Liver (tissue), 9 donors: Measurements from ENCODE around the gene CMC2. TPM values are rescaled to one million over a fixed set of nuclear protein-coding genes. Genes with fewer than 3 reads are reported as not detected.

Experiments
- DNase-seq: peaks from one replicate; pipeline ENCODE4 v3.0.0-alpha.2; 2017; ENCODE audit warnings: low spot score
- H3K27ac ChIP-seq, 2 donors: one replicate each; pipeline ENCODE4 v1.7.0; 2013; ENCODE audit warnings: inconsistent platforms in 2 of 2, low read length in 2 of 2, control low read depth in 1 of 2, low read depth in 1 of 2, mild to moderate bottlenecking in 1 of 2
- H3K27me3 ChIP-seq, 4 donors: one replicate each; pipeline versions ENCODE4 v1.6.1 to v1.7.0; 2013; ENCODE audit warnings: low read length in 3 of 4, inconsistent platforms in 1 of 4, mild to moderate bottlenecking in 1 of 4, moderate library complexity in 1 of 4; ENCODE audit not compliant: control insufficient read depth in 4 of 4, insufficient read depth in 4 of 4
- H3K36me3 ChIP-seq, 4 donors: one replicate each; pipeline versions ENCODE4 v1.6.1 to v1.7.0; 2013; ENCODE audit warnings: low read length in 3 of 4, mild to moderate bottlenecking in 3 of 4, low read depth in 1 of 4, moderate library complexity in 1 of 4; ENCODE audit not compliant: control insufficient read depth in 4 of 4, insufficient read depth in 3 of 4
- H3K4me1 ChIP-seq, 4 donors: one replicate each; pipeline versions ENCODE4 v1.6.1 to v1.7.0; 2013; ENCODE audit warnings: low read length in 3 of 4, mild to moderate bottlenecking in 3 of 4, moderate library complexity in 1 of 4; ENCODE audit not compliant: control insufficient read depth in 4 of 4, insufficient read depth in 4 of 4
- H3K4me3 ChIP-seq, 3 donors: one replicate each; pipeline versions ENCODE4 v1.6.1 to v1.7.0; 2013; ENCODE audit warnings: low read length in 3 of 3, control low read depth in 1 of 3, low read depth in 1 of 3, mild to moderate bottlenecking in 1 of 3
- H3K9ac ChIP-seq, 2 donors: one replicate each; pipeline ENCODE4 v1.7.0; 2013; ENCODE audit warnings: low read length in 2 of 2, mild to moderate bottlenecking in 2 of 2, moderate library complexity in 2 of 2, control low read depth in 1 of 2, low read depth in 1 of 2
- H3K9me3 ChIP-seq, 4 donors: one replicate each; pipeline versions ENCODE4 v1.6.1 to v1.7.0; 2013; ENCODE audit warnings: low read length in 3 of 4; ENCODE audit not compliant: control insufficient read depth in 4 of 4
- FOXA1 ChIP-seq: IDR thresholded peaks from 2 replicates; pipeline ENCODE4 v1.6.1; 2016; ENCODE audit warnings: antibody characterized with exemption
- FOXA2 ChIP-seq: IDR thresholded peaks from 2 replicates; pipeline ENCODE4 v1.6.1; 2016; ENCODE audit warnings: antibody characterized with exemption
- GABPA ChIP-seq, 2 donors: IDR thresholded peaks in 1 of 2; conservative IDR thresholded peaks in 1 of 2; 2 replicates each; pipeline ENCODE4 v1.6.1; 2016; ENCODE audit warnings: antibody characterized with exemption in 2 of 2, mild to moderate bottlenecking in 1 of 2, moderate library complexity in 1 of 2
- HNF4G ChIP-seq: IDR thresholded peaks from 2 replicates; pipeline ENCODE4 v1.6.1; 2016; ENCODE audit warnings: antibody characterized with exemption
- MAX ChIP-seq: IDR thresholded peaks from 2 replicates; pipeline ENCODE4 v1.6.1; 2016; ENCODE audit warnings: antibody characterized with exemption
- RAD21 ChIP-seq, 2 donors: IDR thresholded peaks; 2 replicates each; pipeline ENCODE4 v1.6.1; 2016; ENCODE audit warnings: antibody characterized with exemption in 2 of 2, mild to moderate bottlenecking in 2 of 2
- SP1 ChIP-seq: IDR thresholded peaks from 2 replicates; pipeline ENCODE4 v1.6.1; 2018; ENCODE audit warnings: antibody characterized with exemption, mild to moderate bottlenecking
- WGBS: extraction: QIAGEN DNeasy Blood & Tissue Kit; methylation state at CpG from one replicate; pipeline ENCODE4 v1.1.7; 2013; 5-methylcytosine and 5-hydroxymethylcytosine counted together
- polyA plus RNA-seq, 2 donors: library from polyadenylated mRNA; stranded (reverse) in 1 of 2; unstranded in 1 of 2; fragments of 200-250 nt in 1 of 2; fragments of >200 nt in 1 of 2; fragmentation: Nextera tagmentation in 1 of 2; extraction: Ambion mirVana in 1 of 2; gene quantifications; one replicate each; pipeline versions ENCODE4 v1.2.1 to v1.2.3, GENCODE V29; 2013 to 2015
- total RNA-seq, 2 donors: library from RNA; depleted of rRNA; stranded (reverse); fragments of >200 nt; gene quantifications; one replicate each; pipeline ENCODE4 v1.2.3, GENCODE V29; 2014
- TF ChIP-seq, protein P1 (sequence below): IDR thresholded peaks from 2 replicates; pipeline ENCODE4 v1.6.1; 2016; ENCODE audit warnings: antibody characterized with exemption, mild to moderate bottlenecking
- TF ChIP-seq, protein P2 (sequence below): fragments of 150-350 bp; IDR thresholded peaks from 2 replicates; pipeline ENCODE4 v1.5.1; 2017; ENCODE audit warnings: improper control_type of control experiment, low read depth, low read length; ENCODE audit not compliant: missing input control
- donor health status: healthy.
- donor health status: healthy.
- donor health status: healthy.
- donor health status: healthy.
- donor health status: healthy.

Gene CMC2
- total and polyA plus RNA-seq, 4 donors: 26.2 to 98.4 (median 42.5) TPM

DNA sequence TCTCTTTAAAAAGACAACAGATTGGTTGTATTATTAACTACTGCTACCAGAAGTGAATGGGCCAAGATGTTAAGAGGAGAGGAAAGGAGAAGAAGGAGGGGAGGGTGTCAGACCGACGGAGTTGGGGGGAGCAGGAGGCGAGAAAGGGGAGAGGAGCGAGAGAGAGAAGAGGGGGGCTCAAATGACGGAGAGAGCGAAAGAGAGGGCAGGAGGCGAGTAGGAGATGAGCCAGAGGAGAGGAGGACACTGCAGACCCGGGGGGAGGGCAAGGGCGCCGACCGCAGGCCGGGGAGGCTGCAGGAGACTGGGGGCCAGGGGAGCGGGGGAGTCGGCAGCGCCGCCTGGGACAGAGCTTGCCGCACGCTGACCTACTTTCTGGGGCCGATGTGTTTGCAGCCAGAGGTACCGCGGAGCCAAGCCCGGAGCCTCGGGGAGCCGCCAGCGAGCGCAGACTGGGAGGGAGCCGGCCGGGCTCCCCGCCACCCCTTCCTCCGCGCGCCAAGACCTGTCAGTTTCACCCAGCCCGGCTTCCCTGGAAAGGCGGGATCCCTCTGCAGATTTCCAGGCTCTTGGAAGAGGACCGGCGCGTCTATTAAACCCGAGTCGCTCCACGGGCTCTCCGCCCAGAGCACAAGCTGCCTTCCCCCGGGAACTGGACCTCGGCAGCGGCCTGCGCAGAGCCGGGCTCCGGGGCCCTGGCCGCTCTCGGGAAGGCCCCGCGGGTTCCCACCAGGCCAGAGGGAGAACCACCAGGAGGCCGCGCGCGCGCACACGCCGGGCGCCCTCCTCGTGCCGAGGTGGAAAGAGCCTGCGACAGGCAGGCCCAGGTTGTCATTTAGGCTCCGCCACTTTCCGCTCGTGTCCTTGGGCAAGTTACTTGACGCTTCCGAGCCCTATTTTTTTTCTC, 74.6 kb downstream of the CMC2 start:
- Histone ChIP-seq H3K27ac (peak overlapping the region; percentile 77 to 86), H3K36me3 (no peaks in the 10 kb centered on the region), H3K9me3 (no peaks in the 10 kb centered on the region), H3K9ac (peak overlapping the region; percentile 42 to 60), H3K4me1 (peaks cover 0 to 10% (median 3%) of the 10 kb centered on the region in 4 donors), H3K4me3 (peak overlapping the region; percentile 9 to 68 (median 58)), H3K27me3 (no peaks in the 10 kb centered on the region)
- 2% methylated on average over 67 of the region's 67 CpGs for WGBS
- TF ChIP-seq, protein P1, sequence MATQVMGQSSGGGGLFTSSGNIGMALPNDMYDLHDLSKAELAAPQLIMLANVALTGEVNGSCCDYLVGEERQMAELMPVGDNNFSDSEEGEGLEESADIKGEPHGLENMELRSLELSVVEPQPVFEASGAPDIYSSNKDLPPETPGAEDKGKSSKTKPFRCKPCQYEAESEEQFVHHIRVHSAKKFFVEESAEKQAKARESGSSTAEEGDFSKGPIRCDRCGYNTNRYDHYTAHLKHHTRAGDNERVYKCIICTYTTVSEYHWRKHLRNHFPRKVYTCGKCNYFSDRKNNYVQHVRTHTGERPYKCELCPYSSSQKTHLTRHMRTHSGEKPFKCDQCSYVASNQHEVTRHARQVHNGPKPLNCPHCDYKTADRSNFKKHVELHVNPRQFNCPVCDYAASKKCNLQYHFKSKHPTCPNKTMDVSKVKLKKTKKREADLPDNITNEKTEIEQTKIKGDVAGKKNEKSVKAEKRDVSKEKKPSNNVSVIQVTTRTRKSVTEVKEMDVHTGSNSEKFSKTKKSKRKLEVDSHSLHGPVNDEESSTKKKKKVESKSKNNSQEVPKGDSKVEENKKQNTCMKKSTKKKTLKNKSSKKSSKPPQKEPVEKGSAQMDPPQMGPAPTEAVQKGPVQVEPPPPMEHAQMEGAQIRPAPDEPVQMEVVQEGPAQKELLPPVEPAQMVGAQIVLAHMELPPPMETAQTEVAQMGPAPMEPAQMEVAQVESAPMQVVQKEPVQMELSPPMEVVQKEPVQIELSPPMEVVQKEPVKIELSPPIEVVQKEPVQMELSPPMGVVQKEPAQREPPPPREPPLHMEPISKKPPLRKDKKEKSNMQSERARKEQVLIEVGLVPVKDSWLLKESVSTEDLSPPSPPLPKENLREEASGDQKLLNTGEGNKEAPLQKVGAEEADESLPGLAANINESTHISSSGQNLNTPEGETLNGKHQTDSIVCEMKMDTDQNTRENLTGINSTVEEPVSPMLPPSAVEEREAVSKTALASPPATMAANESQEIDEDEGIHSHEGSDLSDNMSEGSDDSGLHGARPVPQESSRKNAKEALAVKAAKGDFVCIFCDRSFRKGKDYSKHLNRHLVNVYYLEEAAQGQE: peak; percentile 19
- TF ChIP-seq MAX (peak; percentile 84), SP1 (no peak)
- DNase-seq: peak; percentile 42

- TF ChIP-seq SP1 (no peak), GABPA (IDR thresholded peaks at IDR 0.05 in 1 of 2, conservative IDR thresholded peaks at IDR 0.05 in 1 of 2) (no peak), HNF4G (no peak), FOXA2 (no peak), FOXA1 (no peak), RAD21 (IDR thresholded peaks at IDR 0.05) (peak; percentile 84 to 88)
- TF ChIP-seq, protein P1: no peak
- TF ChIP-seq, protein P2, sequence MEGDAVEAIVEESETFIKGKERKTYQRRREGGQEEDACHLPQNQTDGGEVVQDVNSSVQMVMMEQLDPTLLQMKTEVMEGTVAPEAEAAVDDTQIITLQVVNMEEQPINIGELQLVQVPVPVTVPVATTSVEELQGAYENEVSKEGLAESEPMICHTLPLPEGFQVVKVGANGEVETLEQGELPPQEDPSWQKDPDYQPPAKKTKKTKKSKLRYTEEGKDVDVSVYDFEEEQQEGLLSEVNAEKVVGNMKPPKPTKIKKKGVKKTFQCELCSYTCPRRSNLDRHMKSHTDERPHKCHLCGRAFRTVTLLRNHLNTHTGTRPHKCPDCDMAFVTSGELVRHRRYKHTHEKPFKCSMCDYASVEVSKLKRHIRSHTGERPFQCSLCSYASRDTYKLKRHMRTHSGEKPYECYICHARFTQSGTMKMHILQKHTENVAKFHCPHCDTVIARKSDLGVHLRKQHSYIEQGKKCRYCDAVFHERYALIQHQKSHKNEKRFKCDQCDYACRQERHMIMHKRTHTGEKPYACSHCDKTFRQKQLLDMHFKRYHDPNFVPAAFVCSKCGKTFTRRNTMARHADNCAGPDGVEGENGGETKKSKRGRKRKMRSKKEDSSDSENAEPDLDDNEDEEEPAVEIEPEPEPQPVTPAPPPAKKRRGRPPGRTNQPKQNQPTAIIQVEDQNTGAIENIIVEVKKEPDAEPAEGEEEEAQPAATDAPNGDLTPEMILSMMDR: peak; percentile 64
- no peak overlapping the region for H3K4me3 ChIP-seq
- no peaks in the 10 kb centered on the region for H3K27me3 ChIP-seq
- no peak overlapping the region for H3K27ac ChIP-seq
- WGBS: 8% methylated on average over 8 of the region's 8 CpGs
- H3K9me3 ChIP-seq: no peaks in the 10 kb centered on the region
- no peak overlapping the region for H3K9ac ChIP-seq
- no peaks in the 10 kb centered on the region for H3K36me3 ChIP-seq
- peaks cover 0 to 5% (median 3%) of the 10 kb centered on the region in 4 donors for H3K4me1 ChIP-seq
- DNase-seq: peak; percentile 69
Observed at GRCh38 chr16:80924372-80924978, 82.2 kb downstream of the CMC2 start.
